ENCODE results near the gene SCAMP4.

DNA sequence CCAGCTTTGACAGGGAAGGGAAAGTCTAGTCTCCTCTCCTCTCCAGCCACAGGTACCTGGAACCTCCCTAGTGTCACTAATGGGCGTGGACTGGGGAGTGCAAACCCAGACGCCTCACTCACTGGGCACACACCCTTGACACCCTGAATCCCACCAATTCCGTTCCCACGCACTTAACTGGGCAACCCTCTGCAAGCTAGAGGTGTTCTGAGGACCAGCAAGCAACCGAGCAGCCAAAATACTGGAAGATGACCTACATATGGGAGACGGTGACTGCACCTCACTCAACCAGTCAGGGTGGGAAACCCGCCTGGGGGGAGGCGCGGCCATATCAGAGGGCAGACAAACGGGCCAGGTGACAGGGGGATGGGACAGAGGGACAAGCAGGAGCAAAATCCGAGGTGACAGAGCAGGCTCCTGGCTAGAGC lies 20.9 kb upstream of the SCAMP4 start:
- TF ChIP-seq, protein P1, sequence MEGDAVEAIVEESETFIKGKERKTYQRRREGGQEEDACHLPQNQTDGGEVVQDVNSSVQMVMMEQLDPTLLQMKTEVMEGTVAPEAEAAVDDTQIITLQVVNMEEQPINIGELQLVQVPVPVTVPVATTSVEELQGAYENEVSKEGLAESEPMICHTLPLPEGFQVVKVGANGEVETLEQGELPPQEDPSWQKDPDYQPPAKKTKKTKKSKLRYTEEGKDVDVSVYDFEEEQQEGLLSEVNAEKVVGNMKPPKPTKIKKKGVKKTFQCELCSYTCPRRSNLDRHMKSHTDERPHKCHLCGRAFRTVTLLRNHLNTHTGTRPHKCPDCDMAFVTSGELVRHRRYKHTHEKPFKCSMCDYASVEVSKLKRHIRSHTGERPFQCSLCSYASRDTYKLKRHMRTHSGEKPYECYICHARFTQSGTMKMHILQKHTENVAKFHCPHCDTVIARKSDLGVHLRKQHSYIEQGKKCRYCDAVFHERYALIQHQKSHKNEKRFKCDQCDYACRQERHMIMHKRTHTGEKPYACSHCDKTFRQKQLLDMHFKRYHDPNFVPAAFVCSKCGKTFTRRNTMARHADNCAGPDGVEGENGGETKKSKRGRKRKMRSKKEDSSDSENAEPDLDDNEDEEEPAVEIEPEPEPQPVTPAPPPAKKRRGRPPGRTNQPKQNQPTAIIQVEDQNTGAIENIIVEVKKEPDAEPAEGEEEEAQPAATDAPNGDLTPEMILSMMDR (IDR thresholded peaks at IDR 0.05) = no peak
- TF ChIP-seq POLR2A (IDR thresholded peaks at IDR 0.05; ENCODE audit: low read depth) = no peak
- TF ChIP-seq POLR2AphosphoS5 (IDR thresholded peaks at IDR 0.05) = no peak
- TF ChIP-seq EP300 (IDR thresholded peaks at IDR 0.05) = no peak

Measured in esophagus muscularis mucosa (tissue), 4 donors.